OCI-LY3 (cell line): Measurements from ENCODE around the gene ICAM2.

Experiments
- CTCF ChIP-seq: fragments of 200-600, 300-600 bp; sonication (generic); IDR thresholded peaks from 2 replicates; pipeline ENCODE4 v1.5.1; 2014; ENCODE audit warnings: antibody characterized with exemption, low read length, low read depth
- EZH2phosphoT487 ChIP-seq: fragments of 200-600 bp; shearing (Covaris generic); IDR thresholded peaks from 2 replicates; pipeline ENCODE4 v1.6.1; 2018; ENCODE audit warnings: antibody characterized with exemption, mixed run types, low read depth

- TF ChIP-seq CTCF (no peak), EZH2phosphoT487 (no peak)
Measured at GRCh38 chr17:63988741-63989621, 31.5 kb downstream of the ICAM2 start.
